GM18873 (cell line): ENCODE results near the gene AXIN2.
"Not testable (repeated sequence)": the region's sequence is repeated elsewhere in the genome, so short reads cannot be mapped to it uniquely, and the experiment has no call there.

ENCODE experiments used
- ATAC-seq: cut with Tn5 transposase; IDR thresholded peaks from one replicate; pipeline ENCODE4 v1.9.1; 2021; ENCODE audit warnings: mild to moderate bottlenecking, moderate library complexity, moderate number of reproducible peaks; ENCODE audit not compliant: unreplicated experiment, low FRiP score

The AXIN2 gene

DNA sequence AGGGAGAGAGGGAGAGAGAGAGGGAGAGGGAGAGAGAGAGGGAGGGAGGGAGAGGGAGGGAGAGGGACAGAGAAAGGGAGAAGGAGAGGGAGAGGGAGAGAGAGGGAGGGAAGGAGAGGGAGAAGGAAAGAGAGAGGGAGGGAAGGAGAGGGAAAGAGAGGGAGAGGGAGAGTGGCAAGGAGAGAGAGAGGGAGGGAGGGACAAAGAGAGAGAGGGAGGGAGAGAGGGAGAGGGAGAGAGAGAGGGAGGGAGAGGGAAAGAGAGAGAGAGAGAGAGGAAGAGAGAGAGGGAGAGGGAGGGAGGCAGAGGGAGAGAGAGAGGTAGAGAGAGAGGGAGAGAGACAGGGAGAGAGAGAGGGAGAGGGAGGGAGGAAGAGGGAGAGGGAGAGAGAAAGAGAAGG is 73.5 kb downstream of the AXIN2 start:
- ATAC-seq: no peak

- ATAC-seq: no peak
Observed at GRCh38 chr17:65487161-65487560, 74.3 kb downstream of the AXIN2 start.

DNA sequence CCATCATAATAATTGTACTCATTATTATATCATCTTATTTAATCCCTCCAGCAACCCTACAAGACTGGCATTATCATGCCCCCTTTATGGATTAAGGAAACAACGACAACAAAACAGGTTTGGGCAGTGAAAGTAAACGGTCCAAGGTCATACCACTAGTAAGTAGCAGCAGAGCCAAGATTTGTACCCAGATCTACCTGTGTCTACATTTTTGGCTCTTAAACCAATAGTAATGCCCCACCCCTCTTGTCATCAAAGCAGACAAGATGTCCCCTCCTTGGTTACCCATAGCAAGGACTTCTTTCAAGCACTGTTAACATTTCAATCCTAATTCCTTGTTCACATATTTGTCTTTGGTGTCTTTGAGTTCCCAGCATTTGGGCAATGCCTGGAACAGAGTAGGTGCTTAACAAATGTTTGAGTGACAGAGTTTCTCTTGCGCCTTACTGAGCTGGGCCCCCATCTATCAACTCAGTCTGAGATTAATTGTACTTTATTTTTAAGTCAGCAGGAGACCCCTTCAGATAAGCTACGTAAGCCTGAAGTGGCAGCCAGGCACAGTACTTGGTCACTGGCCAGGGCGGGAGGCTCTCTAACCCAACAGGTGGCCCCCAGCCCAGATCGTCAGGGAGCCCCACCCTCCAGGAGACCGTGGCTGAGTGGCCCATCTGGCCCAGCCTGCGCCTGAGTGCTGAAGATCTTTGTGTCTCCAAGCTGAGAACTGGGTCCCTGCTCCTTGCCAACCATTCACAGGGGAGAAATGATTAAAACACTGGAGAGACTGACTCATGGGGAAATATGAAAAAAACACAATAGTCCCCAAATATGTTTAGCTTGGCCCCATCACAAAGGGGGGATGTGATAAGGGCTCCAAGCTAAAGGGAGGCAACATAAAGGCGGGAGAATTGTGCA is 75.8 kb downstream of the AXIN2 start:
- ATAC-seq: no peak

DNA sequence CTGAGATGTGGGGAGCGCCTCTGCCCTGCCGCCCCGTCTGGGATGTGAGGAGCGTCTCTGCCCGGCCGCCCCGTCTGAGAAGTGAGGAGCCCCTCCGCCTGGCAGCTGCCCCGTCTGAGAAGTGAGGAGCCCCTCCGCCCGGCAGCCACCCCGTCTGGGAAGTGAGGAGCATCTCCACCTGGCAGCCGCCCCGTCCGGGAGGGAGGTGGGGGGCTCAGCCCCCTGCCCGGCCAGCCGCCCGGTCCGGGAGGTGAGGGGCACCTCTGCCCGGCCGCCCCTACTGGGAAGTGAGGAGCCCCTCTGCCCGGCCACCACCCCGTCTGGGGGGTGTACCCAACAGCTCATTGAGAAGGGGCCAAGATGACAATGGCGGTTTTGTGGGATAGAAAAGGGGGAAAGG is 77.0 kb downstream of the AXIN2 start:
- ATAC-seq: not testable (repeated sequence)

DNA sequence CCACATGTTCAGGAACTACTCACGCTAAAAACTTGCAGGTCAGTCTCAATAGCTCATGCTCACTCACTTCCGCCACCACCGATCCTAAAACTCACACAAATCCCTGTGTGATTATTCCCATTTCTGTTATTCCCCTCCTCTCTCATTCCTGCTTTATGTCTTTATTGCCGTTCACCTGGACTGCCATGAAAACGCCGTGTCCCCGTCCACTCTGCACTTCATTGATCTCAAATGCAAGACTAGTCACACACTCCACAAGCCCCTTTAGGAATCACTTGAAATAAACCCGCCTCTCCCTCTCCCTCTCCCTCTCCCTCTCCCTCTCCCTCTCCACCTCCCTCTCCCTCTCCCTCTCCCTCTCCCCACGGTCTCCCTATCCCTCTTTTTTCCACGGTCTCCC is 78.0 kb downstream of the AXIN2 start:
- no peak for ATAC-seq

DNA sequence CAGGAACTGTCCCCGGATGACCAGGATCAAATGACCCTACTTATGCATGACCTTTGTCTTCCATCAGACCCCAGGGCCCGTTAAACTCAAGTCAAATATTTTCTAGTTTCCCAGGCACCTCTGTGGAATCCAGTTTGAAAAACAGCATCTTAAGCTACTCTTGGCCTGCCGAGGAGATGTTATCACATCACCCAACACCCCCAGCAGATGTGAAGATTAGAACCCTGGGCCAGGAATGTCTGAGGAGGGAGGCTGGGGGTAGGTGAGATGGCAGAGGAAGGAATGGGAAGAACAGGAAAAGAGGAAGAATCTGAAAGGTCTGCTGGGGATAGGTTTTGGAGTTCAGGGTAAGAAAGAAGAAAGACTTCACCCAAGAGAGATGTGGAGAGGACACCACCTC is 79.2 kb downstream of the AXIN2 start:
- no peak for ATAC-seq

- ATAC-seq: no peak
Observed at GRCh38 chr17:65479282-65479681, 82.2 kb downstream of the AXIN2 start.
